ENCODE measurements around the gene ATG16L2.

DNA sequence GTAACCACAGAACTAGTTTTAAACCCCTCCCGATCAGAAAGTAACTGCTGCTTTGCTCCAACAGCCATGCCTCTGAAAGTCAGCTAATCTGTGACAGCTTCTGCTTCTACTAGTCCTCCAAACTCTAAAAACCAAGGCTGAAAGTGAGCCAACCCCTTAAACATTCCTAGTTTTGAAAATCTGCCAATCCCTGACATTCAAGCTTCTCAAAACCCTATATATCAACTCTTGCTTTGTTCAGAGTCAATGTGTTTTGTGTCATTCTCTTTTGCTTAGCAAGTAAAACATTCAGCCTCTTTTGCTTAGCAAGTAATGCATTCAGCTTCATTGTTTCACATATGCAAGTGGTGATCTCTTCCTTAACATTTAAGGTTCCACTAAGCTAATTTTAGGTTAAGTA, 56.9 kb downstream of the ATG16L2 start:
- TF ChIP-seq, protein P1, sequence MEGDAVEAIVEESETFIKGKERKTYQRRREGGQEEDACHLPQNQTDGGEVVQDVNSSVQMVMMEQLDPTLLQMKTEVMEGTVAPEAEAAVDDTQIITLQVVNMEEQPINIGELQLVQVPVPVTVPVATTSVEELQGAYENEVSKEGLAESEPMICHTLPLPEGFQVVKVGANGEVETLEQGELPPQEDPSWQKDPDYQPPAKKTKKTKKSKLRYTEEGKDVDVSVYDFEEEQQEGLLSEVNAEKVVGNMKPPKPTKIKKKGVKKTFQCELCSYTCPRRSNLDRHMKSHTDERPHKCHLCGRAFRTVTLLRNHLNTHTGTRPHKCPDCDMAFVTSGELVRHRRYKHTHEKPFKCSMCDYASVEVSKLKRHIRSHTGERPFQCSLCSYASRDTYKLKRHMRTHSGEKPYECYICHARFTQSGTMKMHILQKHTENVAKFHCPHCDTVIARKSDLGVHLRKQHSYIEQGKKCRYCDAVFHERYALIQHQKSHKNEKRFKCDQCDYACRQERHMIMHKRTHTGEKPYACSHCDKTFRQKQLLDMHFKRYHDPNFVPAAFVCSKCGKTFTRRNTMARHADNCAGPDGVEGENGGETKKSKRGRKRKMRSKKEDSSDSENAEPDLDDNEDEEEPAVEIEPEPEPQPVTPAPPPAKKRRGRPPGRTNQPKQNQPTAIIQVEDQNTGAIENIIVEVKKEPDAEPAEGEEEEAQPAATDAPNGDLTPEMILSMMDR (IDR thresholded peaks at IDR 0.05; ENCODE audit: insufficient read depth, low read depth, low read length) = no peak
- TF ChIP-seq EZH2 (IDR thresholded peaks at IDR 0.05; ENCODE audit: insufficient read depth, low read length) = no peak

All from astrocyte (in vitro differentiated cells and primary cell).